GM19239 (cell line): Measurements from ENCODE around the gene TOX2.
A peak's percentile ranks its signal among the peaks of the same experiment; 100 is the strongest.

ENCODE experiments used
- DNase-seq: peaks from one replicate; pipeline ENCODE4 v3.0.0; 2011; ENCODE audit warnings: low spot score; ENCODE audit not compliant: insufficient read length
- FAIRE-seq: peaks from 2 replicates; lab custom pipeline; 2011; peaks lifted over from hg19 to GRCh38; lab: Jason Lieb, UNC

The TOX2 gene

GRCh38 chr20:43914311-43915210, at the start of gene TOX2:
TOX2 (plus strand) TSS chr20:43914852; CDS start chr20:43914892, 40 bp downstream.
- FAIRE-seq (peak; percentile 44), DNase-seq (peak; percentile 70)

GRCh38 chr20:43868091-43868490, 46.6 kb upstream of the TOX2 start:
- no peak for FAIRE-seq
- no peak for DNase-seq

- no peak for FAIRE-seq
- no peak for DNase-seq
These were observed 44.2 kb upstream of the TOX2 start for GRCh38 chr20:43870484-43870883.

- no peak for FAIRE-seq
- DNase-seq = no peak
These were observed 35.9 kb upstream of the TOX2 start for GRCh38 chr20:43878776-43879175.

GRCh38 chr20:43893930-43894329, 20.7 kb upstream of the TOX2 start:
- FAIRE-seq (no peak), DNase-seq (no peak)

- no peak for DNase-seq
- FAIRE-seq = no peak
These were observed 20.2 kb upstream of the TOX2 start for GRCh38 chr20:43894491-43894890.

- no peak for FAIRE-seq
- DNase-seq = no peak
These were observed 19.4 kb upstream of the TOX2 start for GRCh38 chr20:43895235-43895634.

- DNase-seq = no peak
- FAIRE-seq = no peak
These were observed 15.2 kb upstream of the TOX2 start for GRCh38 chr20:43899274-43900120.

- FAIRE-seq = no peak
- DNase-seq = no peak
These were observed 14.6 kb upstream of the TOX2 start for GRCh38 chr20:43900121-43900466.

- FAIRE-seq (no peak), DNase-seq (no peak)
These were observed 14.2 kb upstream of the TOX2 start for GRCh38 chr20:43900496-43900895.

GRCh38 chr20:43901296-43901695, 13.4 kb upstream of the TOX2 start:
- FAIRE-seq (no peak), DNase-seq (no peak)

GRCh38 chr20:43903953-43904826, 10.5 kb upstream of the TOX2 start:
- DNase-seq (no peak), FAIRE-seq (no peak)

- FAIRE-seq = no peak
- DNase-seq = no peak
These were observed 9.8 kb upstream of the TOX2 start for GRCh38 chr20:43904827-43905177.

- FAIRE-seq = no peak
- no peak for DNase-seq
These were observed 8.1 kb upstream of the TOX2 start for GRCh38 chr20:43906505-43907034.

GRCh38 chr20:43909211-43909610, 5.4 kb upstream of the TOX2 start:
- no peak for FAIRE-seq
- DNase-seq = no peak

GRCh38 chr20:43909720-43910119, 4.9 kb upstream of the TOX2 start:
- no peak for FAIRE-seq
- no peak for DNase-seq

- DNase-seq (no peak), FAIRE-seq (no peak)
These were observed 4.1 kb upstream of the TOX2 start for GRCh38 chr20:43910564-43910963.

- FAIRE-seq (no peak), DNase-seq (no peak)
These were observed 3.6 kb upstream of the TOX2 start for GRCh38 chr20:43911066-43911465.

- FAIRE-seq = no peak
These were observed 1.2 kb upstream of the TOX2 start for GRCh38 chr20:43913291-43914025.

More at GRCh38 chr20:43913291-43914025, 1.2 kb upstream of the TOX2 start:
- DNase-seq = no peak
